ENCODE measurements around the gene CHID1.

The CHID1 gene

DNA sequence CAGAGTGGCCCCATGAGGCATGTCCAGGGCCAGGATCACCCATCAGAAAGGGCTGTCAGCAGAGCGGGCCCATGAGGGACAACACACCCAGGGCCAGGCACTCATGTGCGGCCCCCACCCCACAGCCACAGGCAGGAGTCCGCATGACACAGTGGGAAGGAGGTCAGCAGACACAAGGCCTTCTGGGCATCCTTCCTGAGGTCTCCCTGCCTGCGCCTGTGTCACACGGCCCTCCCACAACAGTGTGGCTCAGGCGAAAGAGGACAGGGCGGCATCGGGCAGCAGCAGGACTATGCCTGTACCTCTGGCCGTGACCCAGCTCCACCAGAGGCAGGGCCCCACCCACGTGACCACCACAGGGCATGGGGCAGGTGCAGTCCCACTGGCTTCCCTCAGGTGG, 27.1 kb downstream of the CHID1 start:
- no peak for DNase-seq

DNA sequence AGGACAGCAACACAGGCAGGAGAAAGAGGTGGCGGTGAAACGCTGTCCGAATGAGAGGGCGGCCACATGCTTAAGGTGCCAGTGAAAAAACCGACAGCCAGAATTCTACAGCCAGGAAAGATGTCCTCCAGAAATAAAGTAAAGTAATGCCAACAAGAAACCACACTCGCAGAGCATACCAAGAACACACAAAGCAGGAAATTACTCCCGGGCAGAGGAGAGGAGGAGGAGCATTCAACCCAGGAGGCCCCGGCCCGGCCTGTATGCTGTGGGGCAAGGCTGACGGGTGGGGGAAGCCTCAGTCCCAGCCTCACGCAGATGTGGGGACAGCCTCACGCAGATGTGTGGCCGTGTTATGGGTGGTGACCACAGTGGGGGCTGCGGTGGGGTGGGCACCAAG, 28.0 kb downstream of the CHID1 start:
- no peak for DNase-seq

GRCh38 chr11:880447-880846, 30.2 kb downstream of the CHID1 start:
- DNase-seq: no peak

DNA sequence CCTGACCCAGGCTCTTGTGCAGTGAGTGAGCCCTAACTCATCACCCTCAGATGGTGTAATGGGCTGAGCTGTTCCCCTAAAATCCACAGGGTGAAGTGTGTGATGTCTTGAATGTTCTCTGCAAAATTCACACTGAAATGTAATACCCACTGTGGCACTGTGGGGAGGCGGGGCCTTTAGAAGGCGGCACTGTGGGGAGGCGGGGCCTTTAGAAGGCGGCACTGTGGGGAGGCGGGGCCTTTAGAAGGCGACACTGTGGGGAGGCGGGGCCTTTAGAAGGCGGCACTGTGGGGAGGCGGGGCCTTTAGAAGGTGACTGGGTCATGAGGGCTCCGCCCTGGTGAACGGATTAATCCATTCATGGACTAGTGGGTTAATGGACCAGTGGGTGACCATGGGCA, 33.0 kb downstream of the CHID1 start:
- DNase-seq: no peak

GRCh38 chr11:876545-876944, 34.1 kb downstream of the CHID1 start:
- no peak for DNase-seq

DNA sequence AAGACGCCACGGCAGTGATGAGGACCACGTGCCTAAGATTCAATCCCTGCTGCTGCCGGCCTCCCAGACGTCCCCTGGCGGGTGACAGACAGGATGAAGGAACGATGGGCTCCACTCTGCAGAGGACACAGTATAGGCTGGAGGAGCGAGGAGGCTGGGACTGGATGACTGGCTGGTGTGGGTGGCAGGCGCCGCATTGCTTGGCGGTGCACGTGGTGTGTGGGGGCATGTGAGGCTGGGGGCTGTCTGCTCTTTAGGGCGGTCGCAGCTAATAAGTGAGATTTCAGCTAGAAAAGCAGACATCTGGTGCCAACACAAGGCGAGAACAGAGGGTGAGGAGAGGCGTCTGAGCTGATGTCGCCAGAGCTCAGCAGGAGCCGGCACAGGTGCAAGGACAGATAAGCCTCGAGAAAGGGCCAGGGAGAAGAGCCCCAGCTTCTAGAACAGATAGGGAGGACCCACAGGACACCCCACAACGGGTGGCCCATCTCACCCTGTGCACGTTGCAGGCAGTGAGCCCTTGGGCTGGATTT, 34.8 kb downstream of the CHID1 start:
- no peak for DNase-seq

DNA sequence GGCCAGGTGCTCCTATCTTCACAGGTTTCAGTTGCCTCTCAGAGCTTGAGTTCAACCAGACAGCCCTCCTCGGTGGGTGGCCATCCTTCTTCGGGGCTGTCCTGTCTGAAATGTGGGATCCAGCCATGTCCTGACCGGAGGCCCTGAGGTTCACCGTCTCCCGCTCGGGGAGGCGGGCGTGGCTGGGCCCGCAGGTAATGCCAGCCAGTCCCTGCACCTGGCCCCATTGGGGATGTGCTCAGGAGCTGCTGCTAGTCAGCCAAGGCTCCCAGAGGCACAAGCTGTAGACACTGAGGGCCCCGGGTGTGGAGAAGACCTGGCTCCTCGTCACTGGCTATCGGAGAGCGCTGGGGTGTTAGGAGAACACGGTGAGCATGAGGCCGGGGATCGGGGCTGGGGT, 35.4 kb downstream of the CHID1 start:
- no peak for DNase-seq

DNA sequence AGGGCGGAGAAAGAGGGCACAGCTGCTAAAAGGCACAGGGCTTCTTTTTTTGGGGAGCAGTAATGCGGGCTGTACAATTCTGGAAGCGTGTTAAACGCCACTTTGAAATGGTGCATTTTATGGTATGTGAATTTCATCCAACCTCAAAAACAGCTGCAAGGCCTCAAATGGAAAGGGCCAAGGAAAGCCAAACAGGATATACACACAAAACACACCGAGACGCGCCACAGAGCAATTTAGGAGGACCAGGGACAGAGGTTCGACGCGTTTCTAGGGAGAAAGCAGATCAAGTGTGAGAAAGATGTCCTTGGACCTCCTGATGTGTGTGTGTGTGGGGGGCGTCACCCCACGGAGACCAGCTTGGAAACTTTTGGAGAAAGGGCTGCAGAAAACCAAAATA, 36.9 kb downstream of the CHID1 start:
- DNase-seq: no peak

DNA sequence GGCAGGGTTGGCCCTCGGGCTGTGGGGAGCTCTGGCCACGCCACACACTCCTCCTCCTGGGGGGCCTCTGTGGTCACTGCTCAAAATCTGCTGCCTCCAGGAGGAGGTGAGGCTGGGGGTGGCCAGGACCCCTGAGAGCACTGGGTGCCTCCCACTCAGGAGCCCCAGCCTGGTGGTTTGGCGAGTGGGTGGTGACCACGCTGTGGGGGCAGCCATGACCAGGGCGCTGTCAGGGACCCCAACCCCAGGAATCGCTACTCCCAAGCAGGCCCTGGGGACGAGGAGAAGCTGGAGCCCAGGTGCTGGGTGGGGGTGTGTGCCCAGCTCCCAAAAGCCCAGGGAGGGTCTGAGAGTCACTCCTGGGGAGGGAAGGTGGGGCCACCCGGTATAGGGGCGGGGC, 37.8 kb downstream of the CHID1 start:
- no peak for DNase-seq

DNA sequence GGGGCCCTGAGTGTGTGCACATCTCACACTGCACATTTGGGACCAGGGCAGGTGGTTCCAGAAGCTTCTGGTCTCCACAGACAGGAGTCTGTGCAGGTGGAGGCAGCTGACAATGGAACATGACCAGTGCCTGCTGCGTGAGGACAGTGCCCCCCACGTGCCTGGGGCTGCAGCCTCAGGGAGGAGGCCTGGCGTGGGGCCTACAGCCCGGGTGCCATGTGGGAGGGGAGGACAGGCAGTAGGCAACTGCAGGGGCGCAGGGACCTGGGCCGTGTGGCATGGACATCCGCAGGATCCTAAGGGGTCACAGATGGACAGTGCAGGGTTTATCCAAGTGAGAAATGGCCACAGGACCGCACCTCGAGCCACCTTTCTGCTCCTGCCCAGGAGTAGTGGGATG, 39.1 kb downstream of the CHID1 start:
- no peak for DNase-seq

- DNase-seq: no peak
Measured at GRCh38 chr11:870418-870817, 40.2 kb downstream of the CHID1 start.

- no peak for DNase-seq
Measured at GRCh38 chr11:870127-870413, 40.5 kb downstream of the CHID1 start.

DNA sequence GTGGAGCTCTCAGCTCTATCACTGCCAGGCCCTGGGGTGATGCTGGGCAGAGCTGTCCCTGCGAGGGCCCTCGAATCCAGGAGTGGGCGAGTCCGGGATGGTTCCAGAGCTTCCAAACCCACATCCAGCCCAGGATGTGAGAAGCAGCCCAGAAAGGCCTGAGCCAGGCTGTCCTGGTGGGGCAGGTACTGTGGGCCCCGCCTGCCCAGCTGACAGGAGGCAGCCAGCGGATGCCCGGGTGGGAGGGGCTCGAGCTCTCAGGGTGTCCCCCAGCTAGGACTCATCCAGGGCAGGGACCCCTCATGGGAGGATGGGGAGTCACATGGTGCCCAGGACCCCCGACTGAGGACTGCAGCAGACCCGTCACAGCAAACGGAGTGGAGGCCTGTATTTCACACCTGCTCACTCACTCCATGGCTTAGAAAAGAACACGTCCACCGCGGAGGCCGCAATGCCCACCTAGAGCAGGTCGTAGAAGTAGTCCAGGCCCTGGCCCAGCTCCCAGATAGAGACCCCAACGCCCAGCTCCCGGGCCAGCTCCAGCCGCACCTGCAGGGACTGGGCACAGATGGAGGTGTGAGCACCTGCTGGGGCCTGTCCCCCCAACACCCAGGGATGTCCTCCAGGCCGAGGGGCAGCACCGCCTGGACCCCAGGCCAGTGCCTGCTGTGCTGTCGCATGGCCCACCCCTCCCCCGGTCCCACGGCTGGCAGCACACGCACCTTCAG, 41.0 kb downstream of the CHID1 start:
- no peak for DNase-seq

- no peak for DNase-seq
Measured at GRCh38 chr11:868802-869201, 41.8 kb downstream of the CHID1 start.

GRCh38 chr11:868394-868793, 42.2 kb downstream of the CHID1 start:
- DNase-seq: no peak

- DNase-seq: no peak
Measured at GRCh38 chr11:867856-868358, 42.7 kb downstream of the CHID1 start.

GRCh38 chr11:866481-866880, 44.1 kb downstream of the CHID1 start:
- DNase-seq: no peak

DNA sequence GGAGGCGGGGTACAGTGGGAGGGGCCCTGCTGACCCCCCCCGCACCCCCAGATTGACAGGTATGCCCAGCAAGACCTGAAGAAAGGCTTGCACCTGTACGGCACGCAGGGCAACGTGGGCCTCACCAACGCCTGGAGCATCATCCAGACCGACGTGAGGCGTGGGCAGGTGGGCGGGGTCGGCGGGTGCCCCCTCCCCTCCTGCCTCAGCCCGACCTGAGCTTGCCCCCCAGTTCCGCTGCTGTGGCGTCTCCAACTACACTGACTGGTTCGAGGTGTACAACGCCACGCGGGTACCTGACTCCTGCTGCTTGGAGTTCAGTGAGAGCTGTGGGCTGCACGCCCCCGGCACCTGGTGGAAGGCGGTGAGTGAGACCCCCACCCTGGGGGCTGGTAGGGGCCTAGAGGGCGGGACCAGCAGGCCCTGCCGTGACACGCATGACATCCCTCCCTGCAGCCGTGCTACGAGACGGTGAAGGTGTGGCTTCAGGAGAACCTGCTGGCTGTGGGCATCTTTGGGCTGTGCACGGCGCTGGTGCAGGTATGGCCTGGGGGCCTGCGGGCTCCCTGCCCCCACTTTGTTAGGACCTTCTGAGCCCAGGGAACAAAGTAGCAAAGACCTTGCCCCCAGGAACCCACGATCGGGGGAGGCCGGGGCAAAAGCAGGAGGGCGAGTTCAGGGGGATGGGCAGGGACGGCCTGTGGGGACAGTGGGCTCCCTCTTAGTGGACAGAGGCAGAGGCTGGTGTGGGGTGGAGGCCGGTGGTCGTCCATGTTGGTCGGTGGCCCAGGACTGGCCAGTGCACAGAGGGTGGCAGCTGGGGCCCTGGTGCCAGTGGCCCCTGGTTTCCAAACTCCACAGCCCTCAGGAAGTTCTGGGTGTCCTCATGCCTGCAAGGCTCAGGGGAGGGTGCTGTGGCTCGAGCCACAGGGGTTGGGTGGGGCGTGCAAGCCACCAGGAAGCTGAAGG, 44.9 kb downstream of the CHID1 start:
- no peak for DNase-seq

DNA sequence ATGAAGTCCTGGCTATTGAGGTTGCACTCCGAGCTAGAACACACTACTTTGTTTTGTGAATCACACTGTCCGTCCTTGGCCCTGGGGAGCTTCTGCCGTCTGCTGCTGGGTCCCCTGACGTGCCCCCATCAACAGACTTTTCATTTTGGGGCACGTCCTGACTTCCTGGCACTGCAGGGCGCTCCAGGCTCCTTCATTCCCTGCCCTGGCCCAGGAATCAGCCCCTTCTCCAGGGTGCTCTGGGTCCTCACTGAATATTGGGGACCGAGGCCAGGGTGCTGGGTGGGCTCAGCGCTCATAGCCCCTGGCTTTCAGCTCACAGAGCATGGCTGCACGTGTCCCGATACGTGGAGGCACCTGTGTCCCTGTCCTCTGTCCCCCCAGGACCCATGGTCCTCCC, 45.7 kb downstream of the CHID1 start:
- no peak for DNase-seq

DNA sequence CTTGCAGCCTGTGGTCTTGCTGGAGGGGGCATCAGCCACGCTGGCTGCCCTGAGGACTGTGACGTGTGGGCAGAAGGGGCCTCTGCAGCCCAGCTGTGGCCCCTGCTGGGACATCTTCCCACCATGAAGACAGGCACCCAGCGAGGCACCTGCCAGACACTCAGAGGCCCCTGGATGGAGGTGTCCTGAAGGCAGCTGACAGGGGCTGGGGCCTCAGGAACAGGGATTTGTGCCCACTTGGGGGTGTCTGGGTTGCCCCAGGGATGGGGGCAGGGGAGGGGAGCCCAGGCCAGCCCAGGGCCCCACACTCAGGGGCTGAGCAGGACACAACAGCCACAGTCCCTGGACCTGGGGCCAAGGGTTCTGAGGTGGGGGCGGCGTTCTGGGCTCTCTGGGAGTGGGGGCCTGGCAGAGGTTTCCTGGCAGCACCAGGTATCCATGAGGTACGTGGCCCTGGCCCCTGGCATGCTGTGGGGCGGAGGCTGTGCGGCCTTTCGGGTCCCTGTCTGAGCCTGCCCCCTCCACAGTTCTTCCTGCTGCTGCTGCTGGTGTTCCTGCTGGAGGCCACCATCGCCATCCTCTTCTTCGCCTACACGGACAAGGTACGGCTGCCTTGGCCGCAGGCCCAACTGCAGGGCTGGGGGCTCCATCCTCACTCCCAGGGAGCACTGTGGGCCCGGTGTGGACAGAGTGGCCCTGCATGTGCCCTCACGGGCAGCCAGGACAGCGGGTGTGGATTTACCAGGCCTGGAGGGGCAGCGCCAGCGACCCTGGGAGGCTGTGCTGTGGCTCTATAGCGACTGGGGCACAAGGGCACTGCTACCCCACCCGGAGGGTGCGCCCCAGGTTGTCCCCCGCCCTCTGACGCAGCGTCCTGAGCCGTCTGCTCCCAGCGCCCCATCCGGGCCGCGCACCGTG, 46.4 kb downstream of the CHID1 start:
- DNase-seq: no peak

DNA sequence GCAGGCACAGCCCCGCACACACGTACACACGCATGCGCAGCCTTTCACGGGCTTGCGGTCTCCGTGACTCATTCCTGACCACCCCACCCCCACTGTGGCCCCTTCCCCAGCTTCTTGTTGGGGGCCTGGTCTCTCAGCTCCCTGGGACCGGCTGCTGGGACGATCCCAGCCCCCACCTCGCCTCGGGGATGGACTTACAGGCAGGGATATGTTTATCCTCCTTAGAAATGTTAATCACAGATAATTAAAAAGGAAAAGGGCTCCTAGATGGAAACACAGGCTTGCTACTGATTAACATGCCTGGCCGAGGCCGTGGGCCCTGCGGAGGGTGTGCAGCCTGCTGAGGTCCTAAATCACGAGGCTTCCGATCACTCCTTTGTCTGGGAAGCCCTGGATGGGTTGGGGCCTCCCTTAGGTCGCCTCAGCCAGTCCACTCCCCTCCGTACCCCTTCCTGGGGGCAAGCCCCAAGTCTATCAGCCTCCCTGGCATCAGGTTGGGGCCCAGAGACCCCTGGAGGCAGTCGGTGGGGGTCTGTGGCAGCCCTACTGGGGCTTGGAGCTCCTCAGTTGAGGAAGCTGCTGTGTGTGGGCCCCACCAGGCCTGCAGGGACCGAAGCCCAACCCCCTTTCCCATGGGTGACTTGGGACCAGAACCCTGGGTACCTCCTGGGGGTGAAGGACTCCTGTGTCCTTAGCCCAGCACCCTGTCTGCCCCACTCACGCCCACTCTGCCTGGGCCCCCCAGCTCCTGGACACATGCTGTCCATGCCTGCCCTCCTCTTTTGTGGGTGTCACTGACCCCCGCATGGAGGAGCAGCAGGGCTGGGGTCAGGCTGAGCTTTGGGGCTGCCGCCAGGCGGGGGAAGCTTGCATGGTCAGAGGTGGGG, 47.3 kb downstream of the CHID1 start:
- DNase-seq: no peak

DNA sequence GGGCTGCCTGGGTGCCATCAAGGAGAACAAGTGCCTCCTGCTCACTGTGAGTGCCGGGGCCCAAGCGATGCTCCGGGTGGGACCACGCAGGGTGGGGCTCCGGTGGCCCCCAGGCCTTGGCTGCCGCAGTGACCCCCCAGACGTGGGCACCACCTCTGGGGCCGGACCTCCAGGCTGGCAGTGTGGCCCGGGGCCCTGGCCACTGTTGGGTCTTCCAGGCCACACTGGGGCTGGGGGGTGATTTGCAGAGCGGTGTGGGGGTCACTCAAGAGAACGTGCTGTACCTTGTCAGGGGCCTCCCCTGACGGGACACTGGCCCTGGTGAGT, 48.0 kb downstream of the CHID1 start:
- DNase-seq: no peak

Data from activated CD8-positive, alpha-beta memory T cell treated with anti-CD3 and anti-CD28 coated beads, Interleukin-2, amount 50 U/mL, for 4 hours (primary cell).